Stimulated activated CD8-positive, alpha-beta memory T cell treated with anti-CD3 and anti-CD28 coated beads, Interleukin-12 subunit alpha, Interleukin-12 subunit beta, amount 100 ng/mL, for 4 hours (primary cell): ENCODE measurements around the gene MED15.
A peak's percentile ranks its signal among the peaks of the same experiment; 100 is the strongest.
"Not testable (repeated sequence)": the region's sequence is repeated elsewhere in the genome, so short reads cannot be mapped to it uniquely, and the experiment has no call there.

Experiments
- DNase-seq: peaks from one replicate; pipeline ENCODE4 v3.0.0-alpha.2; 2020; ENCODE audit warnings: low read depth

The MED15 gene

GRCh38 chr22:20483143-20483506 is 24.3 kb upstream of the MED15 start:
- not testable (repeated sequence) for DNase-seq

- DNase-seq, result no peak
Measured at GRCh38 chr22:20483771-20484170, 23.6 kb upstream of the MED15 start.

DNA sequence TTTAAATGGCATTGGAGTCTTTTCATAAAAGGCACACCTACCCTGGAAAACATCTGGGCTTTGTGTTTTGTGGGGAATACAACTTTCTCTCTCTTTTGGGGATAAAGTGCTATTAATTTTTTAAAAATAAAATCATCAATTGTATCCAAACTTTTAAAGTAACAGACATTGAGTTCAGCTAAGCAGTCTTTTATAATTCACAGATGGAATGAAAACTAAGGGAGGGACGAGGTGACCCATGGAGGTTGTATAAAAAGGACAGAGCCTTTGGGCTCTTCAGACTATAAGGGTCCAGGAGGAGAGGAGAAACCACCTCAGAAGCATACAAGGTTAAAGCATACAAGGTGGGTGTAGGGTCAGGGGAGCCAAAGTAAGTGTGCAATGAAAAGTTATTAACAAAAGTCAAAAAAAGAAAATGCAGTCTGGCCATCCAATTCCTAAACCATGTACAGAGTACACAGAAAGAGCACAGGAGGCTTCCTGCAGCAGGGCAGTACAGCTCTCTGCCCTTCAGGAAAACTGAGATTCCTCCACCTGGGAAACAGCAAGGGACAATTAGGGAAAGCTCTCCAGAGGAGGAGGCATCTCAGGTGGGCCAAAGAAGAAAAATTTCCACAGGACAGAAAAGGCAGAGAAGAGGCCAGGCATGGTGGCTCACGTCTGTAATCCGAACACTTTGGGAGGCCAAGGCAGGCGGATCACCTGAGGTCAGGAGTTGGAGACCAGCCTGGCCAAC is 22.3 kb upstream of the MED15 start:
- no peak for DNase-seq

GRCh38 chr22:20486229-20486628 is 21.2 kb upstream of the MED15 start:
- DNase-seq, result no peak

DNA sequence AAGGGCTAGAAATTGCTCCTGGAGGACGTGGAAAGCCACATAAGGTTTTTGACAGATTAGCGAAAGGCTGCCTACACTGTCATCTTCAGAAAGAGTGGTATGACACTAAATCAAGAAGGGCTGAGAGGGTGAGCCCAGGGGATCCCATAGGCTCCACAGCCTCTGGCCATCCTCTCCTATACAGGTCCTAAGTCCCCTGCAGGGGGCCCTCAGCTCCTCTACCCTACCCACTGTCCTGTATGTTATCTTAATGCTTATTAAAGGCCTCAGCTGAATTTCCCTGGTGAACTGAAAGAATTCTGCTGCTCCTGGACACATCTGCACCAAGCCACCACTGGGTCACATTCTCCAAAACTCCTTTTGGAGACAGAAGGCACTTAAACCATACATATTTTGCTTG is 19.7 kb upstream of the MED15 start:
- no peak for DNase-seq

DNA sequence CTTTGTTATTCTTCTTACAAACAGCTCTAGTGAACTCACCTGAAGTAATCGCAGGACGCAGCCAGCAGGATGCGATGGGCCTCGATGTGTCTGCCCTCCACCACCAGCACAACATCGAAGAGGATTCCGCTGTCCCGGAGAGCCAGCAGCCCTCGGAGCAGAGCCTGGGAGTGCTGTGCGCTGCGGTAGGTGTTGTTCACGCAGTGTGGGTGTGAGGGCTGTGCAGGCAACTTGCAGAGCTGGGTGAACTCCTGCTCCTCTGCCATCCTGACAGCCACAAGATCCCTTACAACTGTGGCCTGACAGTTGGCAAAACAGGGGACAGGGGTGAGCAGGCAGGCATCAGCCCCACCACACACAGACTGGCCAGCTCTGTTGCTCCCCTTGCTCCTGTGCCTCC is 18.5 kb upstream of the MED15 start:
- DNase-seq, result no peak

GRCh38 chr22:20490183-20490940 is 17.0 kb upstream of the MED15 start:
- no peak for DNase-seq

GRCh38 chr22:20490941-20491307 is 16.5 kb upstream of the MED15 start:
- DNase-seq, result no peak

- DNase-seq, result no peak
Measured at GRCh38 chr22:20491346-20491745, 16.1 kb upstream of the MED15 start.

DNA sequence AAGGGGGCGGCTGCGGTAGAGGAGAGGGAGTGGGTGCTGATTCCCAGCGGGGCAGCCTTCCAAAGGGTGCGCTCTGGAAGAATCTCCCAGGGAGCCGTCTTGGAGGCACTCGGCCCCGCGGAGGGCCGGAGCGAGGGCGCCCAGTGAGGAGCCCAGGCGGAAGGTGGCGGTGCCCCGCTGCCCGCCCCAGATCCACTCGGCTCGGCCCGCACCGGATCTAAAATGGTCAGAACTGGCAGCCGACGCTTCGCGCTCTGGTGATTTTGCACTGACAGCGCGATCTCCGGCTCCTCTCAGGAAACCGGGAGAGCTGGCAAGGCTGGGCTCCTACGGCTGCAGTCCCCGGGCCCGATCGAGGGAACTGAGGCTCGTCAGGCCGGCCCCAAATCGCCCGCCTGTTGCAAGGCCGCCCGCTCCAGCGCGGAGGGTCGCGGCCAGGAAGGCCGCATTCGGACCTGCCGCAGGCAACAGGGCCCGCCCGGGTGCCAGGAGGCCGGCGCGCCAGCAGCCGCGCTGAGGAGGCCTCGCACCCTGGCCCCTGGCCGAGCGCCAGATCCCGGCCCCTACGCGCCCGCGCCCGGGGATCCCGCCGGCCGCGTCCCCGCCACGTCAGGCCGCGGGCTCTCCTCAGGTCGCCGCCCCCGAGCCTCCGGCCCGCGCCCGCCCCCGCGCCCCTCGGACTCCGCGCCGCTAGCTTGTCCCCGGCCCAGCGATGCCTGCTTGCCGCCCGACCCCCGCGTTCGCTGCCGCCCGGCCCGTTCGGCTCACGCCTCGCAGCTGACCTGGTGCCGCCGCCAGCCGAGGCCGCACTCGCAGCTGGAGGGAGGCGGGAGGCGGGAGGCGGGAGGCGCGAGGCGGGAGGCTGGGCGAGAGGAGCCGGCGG is 12.2 kb upstream of the MED15 start, which contains the start of gene KLHL22:
TSS of gene KLHL22 (minus strand) at position 818 of the 883 bp plus-strand sequence. CDS start 6,584 bp downstream, outside the sequence.
- DNase-seq, result no peak

DNA sequence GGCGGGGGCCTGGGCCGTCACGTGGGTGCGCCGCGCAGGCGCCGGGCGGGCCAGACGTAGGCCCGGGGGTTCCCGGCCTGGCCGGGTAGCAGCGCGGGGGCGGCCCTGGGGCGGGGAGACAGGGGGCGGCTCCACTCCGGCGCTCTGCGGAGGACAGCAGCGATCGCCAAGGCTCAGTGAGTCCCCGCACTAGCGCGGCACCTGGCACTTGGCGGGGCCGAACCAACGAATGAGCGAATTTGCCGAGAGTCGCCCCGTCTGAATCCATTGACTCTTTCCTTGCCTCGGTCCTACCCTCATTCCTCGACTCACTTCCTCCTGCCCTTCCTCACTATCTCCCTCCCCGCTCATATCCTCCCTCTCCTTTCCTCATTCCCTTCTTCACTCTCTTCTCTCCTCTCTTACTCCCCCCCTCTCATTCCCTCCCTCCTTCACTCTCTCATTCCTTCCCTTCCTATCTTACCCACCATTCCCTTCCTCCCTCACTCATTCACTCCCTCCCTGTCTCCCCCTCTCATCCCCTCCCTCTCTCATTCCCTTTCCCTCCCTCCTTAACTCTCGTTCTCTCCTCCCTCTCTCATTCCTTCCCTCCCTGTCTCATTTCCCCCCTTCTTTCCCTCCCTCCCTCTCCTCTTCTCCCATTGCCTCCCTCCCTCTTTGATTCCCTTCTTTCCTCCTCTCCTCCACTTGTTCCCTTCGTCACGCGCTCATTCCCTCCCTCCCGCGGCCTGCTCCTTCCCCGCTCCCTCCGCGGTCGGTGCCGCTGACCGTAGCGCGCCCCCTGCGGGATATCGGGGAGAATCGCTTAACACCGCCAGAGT is 11.3 kb upstream of the MED15 start:
- DNase-seq, result peak; percentile 92

DNA sequence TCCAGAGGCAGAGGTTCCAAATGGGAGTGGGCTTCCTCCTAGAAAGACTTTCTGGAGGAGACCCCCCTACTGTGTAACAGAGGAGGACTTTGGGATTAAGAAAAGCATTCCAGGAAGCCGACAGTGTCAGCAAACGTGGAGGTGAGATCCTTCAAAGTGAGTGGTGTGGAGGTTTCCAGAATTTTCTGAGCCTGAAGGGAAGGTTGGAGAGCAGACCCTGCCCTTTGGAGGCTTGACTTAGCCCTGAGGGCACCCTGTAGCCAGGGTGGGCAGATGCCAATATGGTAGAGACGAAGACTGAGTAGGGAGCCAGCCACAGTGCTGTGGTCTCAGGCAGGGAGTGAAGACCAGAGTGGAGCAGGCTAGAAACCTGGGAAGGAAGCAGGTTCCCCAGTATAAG is 10.0 kb upstream of the MED15 start:
- no peak for DNase-seq

DNA sequence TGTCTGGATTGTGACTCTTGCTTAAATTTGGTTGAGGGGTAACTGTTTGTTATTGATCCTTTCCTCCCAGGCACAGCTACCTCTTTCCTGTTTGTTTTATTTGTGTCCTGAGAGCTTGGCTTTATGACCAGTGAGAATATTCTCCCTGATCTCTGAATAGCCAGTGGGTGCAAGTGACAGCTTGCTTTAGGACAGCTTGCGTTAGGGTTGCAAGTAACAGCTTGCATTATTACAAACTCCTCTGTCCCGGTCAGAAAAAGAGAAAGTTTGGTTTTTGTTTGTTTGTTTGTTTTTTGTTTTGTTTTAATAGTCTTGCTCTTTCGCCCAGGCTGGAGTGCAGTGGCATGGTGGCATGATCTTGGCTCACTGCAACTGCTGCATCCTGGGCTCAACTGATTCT is 8.5 kb upstream of the MED15 start:
- DNase-seq, result no peak

DNA sequence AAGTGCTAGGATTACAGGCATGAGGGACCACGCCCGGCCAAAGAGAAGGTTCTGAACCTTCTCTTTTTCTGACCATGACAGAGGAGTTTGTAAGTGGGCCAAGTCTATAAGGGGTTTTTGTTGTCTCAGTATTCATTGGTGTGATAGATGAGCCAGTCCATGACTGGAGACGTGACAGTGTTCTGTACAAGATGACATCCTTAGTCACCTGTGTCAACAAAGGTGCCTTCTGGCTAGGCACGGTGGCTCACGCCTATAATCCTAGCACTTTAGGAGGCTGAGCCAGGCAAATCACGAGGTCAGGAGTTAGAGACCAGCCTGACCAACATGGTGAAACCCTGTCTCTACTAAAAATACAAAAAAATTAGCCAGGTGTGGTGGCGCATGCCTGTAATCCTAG is 7.6 kb upstream of the MED15 start:
- no peak for DNase-seq

- DNase-seq, result no peak
Measured at GRCh38 chr22:20503816-20504215, 3.6 kb upstream of the MED15 start.

- not testable (repeated sequence) for DNase-seq
Measured at GRCh38 chr22:20504293-20504922, 3.0 kb upstream of the MED15 start.

- no peak for DNase-seq
Measured at GRCh38 chr22:20506543-20507252, 712 bp upstream of the MED15 start.

GRCh38 chr22:20508067-20508755 is 801 bp downstream of the MED15 start:
- DNase-seq, result not testable (repeated sequence)

DNA sequence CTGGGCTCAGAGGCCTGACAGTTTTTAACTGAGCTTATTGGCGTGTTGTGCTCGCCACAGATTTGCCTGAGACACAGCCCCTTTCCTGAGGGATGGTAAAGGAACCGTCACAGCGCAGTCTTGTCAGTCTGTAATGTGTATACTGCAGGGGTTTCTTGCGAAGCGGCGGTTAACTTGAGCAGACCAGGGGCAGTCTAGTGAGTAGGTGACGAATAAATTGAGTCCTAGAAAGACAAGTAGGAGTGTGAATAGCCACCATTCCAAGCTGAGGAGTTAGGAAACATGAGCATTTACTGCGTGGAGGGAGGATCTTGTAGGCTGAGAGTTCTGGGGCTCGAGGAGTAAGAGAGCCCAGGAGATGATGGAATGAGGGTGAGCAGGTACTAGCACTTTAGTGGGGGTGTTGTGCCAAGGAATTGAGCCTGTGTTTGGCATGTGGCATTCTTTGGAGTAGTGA is 1.4 kb downstream of the MED15 start:
- no peak for DNase-seq
